Progenitor cell of endocrine pancreas (in vitro differentiated cells): ENCODE data around the gene C1S. TPM values are rescaled to one million over a fixed set of nuclear protein-coding genes. Genes with fewer than 3 reads are reported as not detected.

Source experiments
- DNase-seq: peaks from one replicate; pipeline ENCODE4 v3.0.0; 2021; ENCODE audit warnings: low spot score; ENCODE audit not compliant: unreplicated experiment
- H3K27ac Mint-ChIP-seq: 2 replicates; pipeline ENCODE4 v1.8.0; 2021; ENCODE audit warnings: mild to moderate bottlenecking, moderate library complexity, mixed read lengths
- H3K27me3 Mint-ChIP-seq: 2 replicates; pipeline ENCODE4 v1.8.0; 2021; ENCODE audit warnings: mixed read lengths
- H3K36me3 Mint-ChIP-seq: 2 replicates; pipeline ENCODE4 v1.8.0; 2022; ENCODE audit warnings: mixed read lengths; ENCODE audit not compliant: insufficient read depth
- H3K4me1 Mint-ChIP-seq: 2 replicates; pipeline ENCODE4 v1.8.0; 2021; ENCODE audit warnings: low read depth, mixed read lengths
- H3K4me3 Mint-ChIP-seq: 2 replicates; pipeline ENCODE4 v1.8.0; 2021; ENCODE audit warnings: low read depth, mild to moderate bottlenecking, moderate library complexity, mixed read lengths
- H3K9me3 Mint-ChIP-seq: 2 replicates; pipeline ENCODE4 v1.8.0; 2021; ENCODE audit warnings: low read depth, mixed read lengths
- CTCF ChIP-seq: fragments of 200-600 bp; sonication (generic); IDR thresholded peaks from one replicate; pipeline ENCODE4 v1.5.0; 2021; ENCODE audit warnings: antibody characterized with exemption, mild to moderate bottlenecking; ENCODE audit not compliant: unreplicated experiment
- total RNA-seq: library from RNA; stranded (reverse); gene quantifications from 2 replicates; pipeline ENCODE4 v1.2.1, GENCODE V29; 2021

C1S gene
- total RNA-seq, 1 donor from 2014 or later, result 4.1 TPM

GRCh38 chr12:7091660-7092228, 31.2 kb downstream of the C1S start:
- Mint-ChIP-seq H3K27ac (peak overlapping the region; percentile 83), H3K36me3 (no peaks in the 10 kb centered on the region), H3K4me1 (peaks cover 4% of the 10 kb centered on the region), H3K4me3 (peak overlapping the region; percentile 75), H3K27me3 (peaks cover 36% of the 10 kb centered on the region), H3K9me3 (no peaks in the 10 kb centered on the region)
- TF ChIP-seq CTCF, result no peak
- DNase-seq, result no peak

- TF ChIP-seq CTCF, result peak; percentile 100
- DNase-seq, result peak; percentile 67
- Mint-ChIP-seq H3K9me3 (no peaks in the 10 kb centered on the region), H3K27me3 (peaks cover 33% of the 10 kb centered on the region), H3K27ac (peak within 1 kb of the TSS; percentile 83), H3K4me3 (peak within 1 kb of the TSS; percentile 75), H3K4me1 (peaks cover 4% of the 10 kb centered on the region), H3K36me3 (no peaks in the 10 kb centered on the region)
Measured at GRCh38 chr12:7092229-7092985, 31.9 kb downstream of the C1S start, which contains the start of gene C1R. TSS of gene C1R (minus strand) at chr12:7092445. CDS start at chr12:7092388, 57 bp downstream.

- Mint-ChIP-seq H3K4me1 (peaks cover 4% of the 10 kb centered on the region), H3K9me3 (no peaks in the 10 kb centered on the region)
Measured at GRCh38 chr12:7092986-7093460, 32.5 kb downstream of the C1S start.

GRCh38 chr12:7093486-7093885, 33.0 kb downstream of the C1S start:
- Mint-ChIP-seq H3K27me3 (peaks cover 33% of the 10 kb centered on the region), H3K4me3 (no peak overlapping the region), H3K4me1 (peaks cover 4% of the 10 kb centered on the region), H3K36me3 (peaks cover 3% of the 10 kb centered on the region), H3K9me3 (no peaks in the 10 kb centered on the region), H3K27ac (no peak overlapping the region)
- no peak for TF ChIP-seq CTCF
- no peak for DNase-seq

More at GRCh38 chr12:7092986-7093460, 32.5 kb downstream of the C1S start:
- no peak for DNase-seq
- no peak for TF ChIP-seq CTCF
- Mint-ChIP-seq H3K36me3 (no peaks in the 10 kb centered on the region), H3K27me3 (peaks cover 33% of the 10 kb centered on the region), H3K27ac (no peak overlapping the region), H3K4me3 (no peak overlapping the region)

- Mint-ChIP-seq H3K4me1 (peaks cover 4% of the 10 kb centered on the region), H3K27me3 (peaks cover 32% of the 10 kb centered on the region), H3K9me3 (no peaks in the 10 kb centered on the region), H3K4me3 (no peak overlapping the region), H3K36me3 (peaks cover 5% of the 10 kb centered on the region), H3K27ac (no peak overlapping the region)
- DNase-seq, result no peak
- no peak for TF ChIP-seq CTCF
Measured at GRCh38 chr12:7093892-7094291, 33.4 kb downstream of the C1S start.
